GM23338 (cell line): ENCODE results near the gene ZNF22. TPM values are rescaled to one million over a fixed set of nuclear protein-coding genes. Genes with fewer than 3 reads are reported as not detected.

Experiments used
- ATAC-seq: fragments of 200-7000 bp; cut with Tn5 transposase; 3 replicates; pipeline ENCODE4 v1.9.1; 2020
- DNase-seq: peaks from one replicate; pipeline ENCODE4 v3.0.0-alpha.2; 2015; ENCODE audit warnings: low spot score
- H2AFZ ChIP-seq: fragments of 200-600 bp; sonication (generic); 2 replicates; pipeline ENCODE4 v1.8.0; 2016; ENCODE audit warnings: antibody characterized with exemption, mild to moderate bottlenecking, moderate library complexity
- H3F3A ChIP-seq: fragments of 200-600 bp; sonication (generic); replicated peaks from 2 replicates; pipeline ENCODE4 v1.8.0; 2017; ENCODE audit warnings: antibody characterized with exemption, mixed run types, low read depth
- H3K27ac ChIP-seq: fragments of 200-600 bp; sonication (generic); 2 replicates; pipeline ENCODE4 v1.6.1; 2016; ENCODE audit warnings: low read depth
- H3K27me3 ChIP-seq: fragments of 200-600 bp; sonication (generic); 2 replicates; pipeline ENCODE4 v1.8.0; 2016; ENCODE audit warnings: mild to moderate bottlenecking, mixed run types, moderate library complexity; ENCODE audit not compliant: insufficient read depth
- H3K36me3 ChIP-seq: fragments of 200-600 bp; sonication (generic); 2 replicates; pipeline ENCODE4 v1.8.0; 2016; ENCODE audit warnings: mild to moderate bottlenecking; ENCODE audit not compliant: insufficient read depth
- H3K4me1 ChIP-seq: fragments of 200-600 bp; sonication (generic); 2 replicates; pipeline ENCODE4 v1.8.0; 2016; ENCODE audit warnings: mild to moderate bottlenecking, moderate library complexity; ENCODE audit not compliant: insufficient read depth
- H3K4me2 ChIP-seq: fragments of 200-600 bp; sonication (generic); 2 replicates; pipeline ENCODE4 v1.7.1; 2017; ENCODE audit warnings: mixed run types
- H3K4me3 ChIP-seq: fragments of 200-600 bp; sonication (generic); 2 replicates; pipeline ENCODE4 v1.6.1; 2016; ENCODE audit warnings: mixed run types
- H3K79me2 ChIP-seq: fragments of 200-600 bp; sonication (generic); replicated peaks from 2 replicates; pipeline ENCODE4 v1.8.0; 2017; ENCODE audit warnings: mild to moderate bottlenecking; ENCODE audit not compliant: insufficient read depth
- H3K9me2 ChIP-seq: fragments of 200-600 bp; sonication (generic); 2 replicates; pipeline ENCODE4 v1.8.0; 2017; ENCODE audit not compliant: insufficient read depth
- H4K20me1 ChIP-seq: fragments of 200-600 bp; sonication (generic); replicated peaks from 2 replicates; pipeline ENCODE4 v1.8.0; 2017; ENCODE audit warnings: mild to moderate bottlenecking; ENCODE audit not compliant: insufficient read depth
- H3K27ac Mint-ChIP-seq: 2 replicates; pipeline ENCODE4 v1.8.0; 2020; ENCODE audit warnings: inconsistent platforms, mild to moderate bottlenecking, moderate library complexity, mixed read lengths
- H3K27me3 Mint-ChIP-seq: 3 replicates; pipeline ENCODE4 v1.8.0; 2022; ENCODE audit warnings: low read depth, mild to moderate bottlenecking, moderate library complexity, mixed read lengths, inconsistent platforms; ENCODE audit not compliant: insufficient read depth, poor library complexity
- H3K36me3 Mint-ChIP-seq: 3 replicates; pipeline ENCODE4 v1.8.0; 2021; ENCODE audit warnings: low read depth, mild to moderate bottlenecking, inconsistent platforms, moderate library complexity, mixed read lengths
- H3K4me1 Mint-ChIP-seq: 3 replicates; pipeline ENCODE4 v1.8.0; 2020; ENCODE audit warnings: mild to moderate bottlenecking, inconsistent platforms, mixed read lengths
- H3K4me3 Mint-ChIP-seq: 3 replicates; pipeline ENCODE4 v1.8.0; 2021; ENCODE audit warnings: moderate library complexity, mild to moderate bottlenecking, inconsistent platforms, mixed read lengths
- H3K9me3 Mint-ChIP-seq: 3 replicates; pipeline ENCODE4 v1.8.0; 2020; ENCODE audit warnings: moderate library complexity, mild to moderate bottlenecking, inconsistent platforms, mixed read lengths
- EZH2phosphoT487 ChIP-seq: fragments of 200-600 bp; sonication (generic); IDR thresholded peaks from one replicate; pipeline ENCODE4 v1.8.1; 2018; ENCODE audit warnings: antibody characterized with exemption; ENCODE audit not compliant: unreplicated experiment
- JUNB ChIP-seq: IDR thresholded peaks from one replicate; pipeline ENCODE4 v1.6.1; 2016; ENCODE audit warnings: antibody characterized with exemption; ENCODE audit not compliant: unreplicated experiment
- NANOG ChIP-seq: IDR thresholded peaks from 2 replicates; pipeline ENCODE4 v1.6.1; 2016; ENCODE audit warnings: antibody characterized with exemption, borderline replicate concordance
- POLR2AphosphoS5 ChIP-seq: IDR thresholded peaks from 2 replicates; pipeline ENCODE4 v1.6.1; 2016; ENCODE audit warnings: antibody characterized with exemption, low read depth
- STAT1 ChIP-seq: IDR thresholded peaks from one replicate; pipeline ENCODE4 v1.6.1; 2016; ENCODE audit warnings: antibody characterized with exemption; ENCODE audit not compliant: unreplicated experiment
- ZNF114 ChIP-seq: fragments of 250-450 bp; sonication (Bioruptor Pico); IDR thresholded peaks from 2 replicates; pipeline ENCODE4 v1.5.0; 2020; ENCODE audit warnings: mild to moderate bottlenecking, moderate library complexity
- ZNF331 ChIP-seq: fragments of 250-450 bp; sonication (Bioruptor Pico); IDR thresholded peaks from 2 replicates; pipeline ENCODE4 v1.5.0; 2020; ENCODE audit warnings: low read depth, mild to moderate bottlenecking, moderate library complexity
- polyA plus RNA-seq: library from polyadenylated mRNA; unstranded; fragments of >200 nt; fragmentation: Nextera tagmentation; extraction: Ambion mirVana; gene quantifications from 2 replicates; pipeline ENCODE4 v1.2.1, GENCODE V29; 2016
- total RNA-seq: library from RNA; depleted of rRNA; stranded (reverse); fragments of >200 nt; shearing (Covaris generic); gene quantifications from 2 replicates; pipeline ENCODE4 v1.2.3, GENCODE V29; 2014
- TF ChIP-seq, protein P1 (sequence below), 2 experiments: fragments of 200-600 bp in 1 of 2; sonication (generic) in 1 of 2; conservative IDR thresholded peaks; 2 replicates each; pipeline versions ENCODE4 v1.5.1 to v1.6.1; 2016 to 2017; ENCODE audit warnings: antibody characterized with exemption in 2 of 2, low read depth in 2 of 2, mild to moderate bottlenecking in 2 of 2, moderate library complexity in 1 of 2
- TF ChIP-seq, protein P2 (sequence below): IDR thresholded peaks from one replicate; pipeline ENCODE4 v1.6.1; 2018; ENCODE audit warnings: antibody characterized with exemption; ENCODE audit not compliant: unreplicated experiment
- TF ChIP-seq, protein P3 (sequence below): IDR thresholded peaks from 2 replicates; pipeline ENCODE4 v1.6.1; 2016; ENCODE audit warnings: antibody characterized with exemption

Gene ZNF22
- total and polyA plus RNA-seq, 2 experiments from 2014 or later = 40.5 to 81.8 TPM

DNA sequence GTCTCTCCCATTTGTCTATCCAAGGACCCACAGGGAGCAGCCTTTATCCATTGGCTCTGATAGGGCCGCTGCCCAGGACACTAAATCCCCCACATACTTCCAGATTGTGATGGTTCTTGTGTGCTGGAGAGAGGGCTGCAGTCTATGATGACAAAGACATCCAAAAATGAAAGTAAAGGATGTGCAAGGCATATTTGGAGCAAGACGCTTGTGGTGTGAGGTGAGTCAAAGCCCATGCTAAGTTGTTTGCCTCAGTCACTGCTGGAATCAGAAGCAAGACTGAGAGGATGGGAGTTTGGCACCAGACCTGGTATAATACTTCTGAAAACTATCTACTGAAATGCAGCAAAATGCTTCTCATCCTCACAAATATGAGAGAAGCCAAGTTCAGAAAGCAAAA, 22.7 kb downstream of the ZNF22 start:
- Histone ChIP-seq H2AFZ (no peak overlapping the region), H3K4me1 (no peaks in the 10 kb centered on the region), H3K27ac (no peak overlapping the region), H3F3A (no peaks in the 10 kb centered on the region), H3K9me2 (no peaks in the 10 kb centered on the region), H3K4me3 (no peak overlapping the region), H3K36me3 (no peaks in the 10 kb centered on the region), H3K27me3 (no peaks in the 10 kb centered on the region), H3K4me2 (no peak overlapping the region), H3K79me2 (no peaks in the 10 kb centered on the region), H4K20me1 (no peaks in the 10 kb centered on the region)
- DNase-seq = no peak
- Mint-ChIP-seq H3K4me3 (no peak overlapping the region), H3K36me3 (no peaks in the 10 kb centered on the region), H3K9me3 (peaks cover 7% of the 10 kb centered on the region), H3K27me3 (peaks cover 3% of the 10 kb centered on the region), H3K27ac (no peak overlapping the region), H3K4me1 (no peaks in the 10 kb centered on the region)
- TF ChIP-seq, protein P1, sequence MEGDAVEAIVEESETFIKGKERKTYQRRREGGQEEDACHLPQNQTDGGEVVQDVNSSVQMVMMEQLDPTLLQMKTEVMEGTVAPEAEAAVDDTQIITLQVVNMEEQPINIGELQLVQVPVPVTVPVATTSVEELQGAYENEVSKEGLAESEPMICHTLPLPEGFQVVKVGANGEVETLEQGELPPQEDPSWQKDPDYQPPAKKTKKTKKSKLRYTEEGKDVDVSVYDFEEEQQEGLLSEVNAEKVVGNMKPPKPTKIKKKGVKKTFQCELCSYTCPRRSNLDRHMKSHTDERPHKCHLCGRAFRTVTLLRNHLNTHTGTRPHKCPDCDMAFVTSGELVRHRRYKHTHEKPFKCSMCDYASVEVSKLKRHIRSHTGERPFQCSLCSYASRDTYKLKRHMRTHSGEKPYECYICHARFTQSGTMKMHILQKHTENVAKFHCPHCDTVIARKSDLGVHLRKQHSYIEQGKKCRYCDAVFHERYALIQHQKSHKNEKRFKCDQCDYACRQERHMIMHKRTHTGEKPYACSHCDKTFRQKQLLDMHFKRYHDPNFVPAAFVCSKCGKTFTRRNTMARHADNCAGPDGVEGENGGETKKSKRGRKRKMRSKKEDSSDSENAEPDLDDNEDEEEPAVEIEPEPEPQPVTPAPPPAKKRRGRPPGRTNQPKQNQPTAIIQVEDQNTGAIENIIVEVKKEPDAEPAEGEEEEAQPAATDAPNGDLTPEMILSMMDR (conservative IDR thresholded peaks at IDR 0.05; ENCODE audit: low read depth in 2 of 2) = no peak
- TF ChIP-seq, protein P2, sequence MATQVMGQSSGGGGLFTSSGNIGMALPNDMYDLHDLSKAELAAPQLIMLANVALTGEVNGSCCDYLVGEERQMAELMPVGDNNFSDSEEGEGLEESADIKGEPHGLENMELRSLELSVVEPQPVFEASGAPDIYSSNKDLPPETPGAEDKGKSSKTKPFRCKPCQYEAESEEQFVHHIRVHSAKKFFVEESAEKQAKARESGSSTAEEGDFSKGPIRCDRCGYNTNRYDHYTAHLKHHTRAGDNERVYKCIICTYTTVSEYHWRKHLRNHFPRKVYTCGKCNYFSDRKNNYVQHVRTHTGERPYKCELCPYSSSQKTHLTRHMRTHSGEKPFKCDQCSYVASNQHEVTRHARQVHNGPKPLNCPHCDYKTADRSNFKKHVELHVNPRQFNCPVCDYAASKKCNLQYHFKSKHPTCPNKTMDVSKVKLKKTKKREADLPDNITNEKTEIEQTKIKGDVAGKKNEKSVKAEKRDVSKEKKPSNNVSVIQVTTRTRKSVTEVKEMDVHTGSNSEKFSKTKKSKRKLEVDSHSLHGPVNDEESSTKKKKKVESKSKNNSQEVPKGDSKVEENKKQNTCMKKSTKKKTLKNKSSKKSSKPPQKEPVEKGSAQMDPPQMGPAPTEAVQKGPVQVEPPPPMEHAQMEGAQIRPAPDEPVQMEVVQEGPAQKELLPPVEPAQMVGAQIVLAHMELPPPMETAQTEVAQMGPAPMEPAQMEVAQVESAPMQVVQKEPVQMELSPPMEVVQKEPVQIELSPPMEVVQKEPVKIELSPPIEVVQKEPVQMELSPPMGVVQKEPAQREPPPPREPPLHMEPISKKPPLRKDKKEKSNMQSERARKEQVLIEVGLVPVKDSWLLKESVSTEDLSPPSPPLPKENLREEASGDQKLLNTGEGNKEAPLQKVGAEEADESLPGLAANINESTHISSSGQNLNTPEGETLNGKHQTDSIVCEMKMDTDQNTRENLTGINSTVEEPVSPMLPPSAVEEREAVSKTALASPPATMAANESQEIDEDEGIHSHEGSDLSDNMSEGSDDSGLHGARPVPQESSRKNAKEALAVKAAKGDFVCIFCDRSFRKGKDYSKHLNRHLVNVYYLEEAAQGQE = no peak
- TF ChIP-seq STAT1 = no peak
- no peak for TF ChIP-seq JUNB
- no peak for TF ChIP-seq ZNF331 (CRISPR knock-in tag)
- no peak for TF ChIP-seq EZH2phosphoT487
- ATAC-seq = no peak

DNA sequence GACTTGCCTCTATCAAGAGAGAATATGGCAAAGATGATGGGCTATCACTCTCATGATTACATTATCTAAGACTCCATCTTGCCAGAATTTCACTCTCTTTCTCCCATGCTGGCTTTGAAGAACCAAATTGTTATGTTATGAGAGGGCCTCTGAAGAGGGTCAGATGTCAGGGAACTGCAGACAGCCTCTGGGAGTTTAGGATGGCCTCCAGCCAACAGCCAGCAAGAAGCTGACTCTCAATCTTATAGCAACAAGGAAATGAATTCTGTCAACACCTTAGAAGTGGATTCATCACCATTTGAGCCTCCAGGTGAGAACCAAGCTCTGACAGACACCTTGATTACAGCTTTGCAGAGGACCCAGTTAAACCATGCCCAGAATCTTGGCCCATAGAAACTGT, 33.6 kb downstream of the ZNF22 start:
- H3K4me2 ChIP-seq = no peak overlapping the region
- no peak overlapping the region for H3K4me3 ChIP-seq
- H3F3A ChIP-seq = no peaks in the 10 kb centered on the region
- no peaks in the 10 kb centered on the region for H3K79me2 ChIP-seq
- Mint-ChIP-seq H3K4me1 (no peaks in the 10 kb centered on the region), H3K27ac (no peak overlapping the region), H3K4me3 (no peak overlapping the region), H3K9me3 (peaks cover 32% of the 10 kb centered on the region), H3K27me3 (peaks cover 3% of the 10 kb centered on the region), H3K36me3 (peaks cover 16% of the 10 kb centered on the region)
- no peaks in the 10 kb centered on the region for H3K27me3 ChIP-seq
- H3K36me3 ChIP-seq = no peaks in the 10 kb centered on the region
- no peaks in the 10 kb centered on the region for H3K4me1 ChIP-seq
- no peak overlapping the region for H2AFZ ChIP-seq
- H3K27ac ChIP-seq = no peak overlapping the region
- H4K20me1 ChIP-seq = no peaks in the 10 kb centered on the region
- H3K9me2 ChIP-seq = no peaks in the 10 kb centered on the region
- ATAC-seq = no peak
- no peak for DNase-seq
- TF ChIP-seq, protein P1 (conservative IDR thresholded peaks at IDR 0.05; ENCODE audit: low read depth in 2 of 2) = no peak
- TF ChIP-seq POLR2AphosphoS5 = no peak
- TF ChIP-seq, protein P3, sequence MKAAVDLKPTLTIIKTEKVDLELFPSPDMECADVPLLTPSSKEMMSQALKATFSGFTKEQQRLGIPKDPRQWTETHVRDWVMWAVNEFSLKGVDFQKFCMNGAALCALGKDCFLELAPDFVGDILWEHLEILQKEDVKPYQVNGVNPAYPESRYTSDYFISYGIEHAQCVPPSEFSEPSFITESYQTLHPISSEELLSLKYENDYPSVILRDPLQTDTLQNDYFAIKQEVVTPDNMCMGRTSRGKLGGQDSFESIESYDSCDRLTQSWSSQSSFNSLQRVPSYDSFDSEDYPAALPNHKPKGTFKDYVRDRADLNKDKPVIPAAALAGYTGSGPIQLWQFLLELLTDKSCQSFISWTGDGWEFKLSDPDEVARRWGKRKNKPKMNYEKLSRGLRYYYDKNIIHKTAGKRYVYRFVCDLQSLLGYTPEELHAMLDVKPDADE = no peak
- TF ChIP-seq NANOG = no peak
- no peak for TF ChIP-seq JUNB
- no peak for TF ChIP-seq ZNF114 (CRISPR knock-in tag)
